ENCODE data around the gene IKBKE. TPM values are rescaled to one million over a fixed set of nuclear protein-coding genes. Genes with fewer than 3 reads are reported as not detected.

Gene IKBKE
- total RNA-seq, 1 donor from 2014 or later: 51.5 TPM

GRCh38 chr1:206509612-206510257 is 39.5 kb downstream of the IKBKE start:
- peaks cover 22% of the 10 kb centered on the region for H3K27me3 Mint-ChIP-seq
- peaks cover 25% of the 10 kb centered on the region for H3K4me1 Mint-ChIP-seq
- intact Hi-C loops (cut with micrococcal nuclease): loop anchor here (5.0 kb wide), 1 partner anchor 42 kb away; no protein-coding TSS in a partner anchor
- no peaks in the 10 kb centered on the region for H3K9me3 Mint-ChIP-seq
- H3K36me3 Mint-ChIP-seq (ENCODE audit: low read depth): peaks cover 4% of the 10 kb centered on the region
- H3K27ac Mint-ChIP-seq: no peak overlapping the region
- no peak for DNase-seq
- no peak overlapping the region for H3K4me3 Mint-ChIP-seq

GRCh38 chr1:206510371-206510770 is 40.1 kb downstream of the IKBKE start:
- intact Hi-C loops (cut with micrococcal nuclease): no loop called here
- H3K4me1 Mint-ChIP-seq: peaks cover 21% of the 10 kb centered on the region
- H3K27me3 Mint-ChIP-seq: peaks cover 22% of the 10 kb centered on the region
- H3K4me3 Mint-ChIP-seq: no peak overlapping the region
- no peak overlapping the region for H3K27ac Mint-ChIP-seq
- H3K36me3 Mint-ChIP-seq (ENCODE audit: low read depth): peaks cover 4% of the 10 kb centered on the region
- no peak for DNase-seq
- no peaks in the 10 kb centered on the region for H3K9me3 Mint-ChIP-seq

GRCh38 chr1:206511362-206512057 is 41.2 kb downstream of the IKBKE start:
- peaks cover 19% of the 10 kb centered on the region for H3K27me3 Mint-ChIP-seq
- H3K9me3 Mint-ChIP-seq: no peaks in the 10 kb centered on the region
- intact Hi-C loops (cut with micrococcal nuclease): no loop called here
- DNase-seq: no peak
- no peak overlapping the region for H3K27ac Mint-ChIP-seq
- H3K4me3 Mint-ChIP-seq: no peak overlapping the region
- peaks cover 18% of the 10 kb centered on the region for H3K4me1 Mint-ChIP-seq
- H3K36me3 Mint-ChIP-seq (ENCODE audit: low read depth): peaks cover 4% of the 10 kb centered on the region

GRCh38 chr1:206512058-206512850 is 42.0 kb downstream of the IKBKE start:
- no peak overlapping the region for H3K4me3 Mint-ChIP-seq
- H3K27me3 Mint-ChIP-seq: peaks cover 19% of the 10 kb centered on the region
- DNase-seq: no peak
- no peaks in the 10 kb centered on the region for H3K9me3 Mint-ChIP-seq
- H3K27ac Mint-ChIP-seq: no peak overlapping the region
- peaks cover 16% of the 10 kb centered on the region for H3K4me1 Mint-ChIP-seq
- intact Hi-C loops (cut with micrococcal nuclease): no loop called here
- H3K36me3 Mint-ChIP-seq (ENCODE audit: low read depth): peaks cover 4% of the 10 kb centered on the region

- H3K27me3 Mint-ChIP-seq: peaks cover 19% of the 10 kb centered on the region
- peaks cover 16% of the 10 kb centered on the region for H3K4me1 Mint-ChIP-seq
- H3K27ac Mint-ChIP-seq: no peak overlapping the region
- no peak overlapping the region for H3K4me3 Mint-ChIP-seq
- intact Hi-C loops (cut with micrococcal nuclease): no loop called here
- peaks cover 4% of the 10 kb centered on the region for H3K36me3 Mint-ChIP-seq (ENCODE audit: low read depth)
- no peaks in the 10 kb centered on the region for H3K9me3 Mint-ChIP-seq
- DNase-seq: no peak
Measured at GRCh38 chr1:206512851-206513180, 42.5 kb downstream of the IKBKE start.

GRCh38 chr1:206513312-206514111 is 43.2 kb downstream of the IKBKE start:
- peaks cover 14% of the 10 kb centered on the region for H3K27me3 Mint-ChIP-seq
- H3K4me1 Mint-ChIP-seq: peaks cover 13% of the 10 kb centered on the region
- peaks cover 4% of the 10 kb centered on the region for H3K36me3 Mint-ChIP-seq (ENCODE audit: low read depth)
- intact Hi-C loops (cut with micrococcal nuclease): no loop called here
- no peak for DNase-seq
- H3K4me3 Mint-ChIP-seq: no peak overlapping the region
- H3K9me3 Mint-ChIP-seq: no peaks in the 10 kb centered on the region
- H3K27ac Mint-ChIP-seq: no peak overlapping the region

- Mint-ChIP-seq H3K4me3 (no peak overlapping the region), H3K9me3 (no peaks in the 10 kb centered on the region), H3K27me3 (peaks cover under 1% of the 10 kb centered on the region), H3K4me1 (peaks cover 7% of the 10 kb centered on the region), H3K36me3 (ENCODE audit: low read depth) (no peaks in the 10 kb centered on the region), H3K27ac (no peak overlapping the region)
- intact Hi-C loops (cut with micrococcal nuclease): no loop called here
- no peak for DNase-seq
Measured at GRCh38 chr1:206514813-206515387, 44.6 kb downstream of the IKBKE start.

- intact Hi-C loops (cut with micrococcal nuclease): no loop called here
- no peak overlapping the region for H3K27ac Mint-ChIP-seq
- H3K4me1 Mint-ChIP-seq: peaks cover 7% of the 10 kb centered on the region
- H3K36me3 Mint-ChIP-seq (ENCODE audit: low read depth): no peaks in the 10 kb centered on the region
- no peak overlapping the region for H3K4me3 Mint-ChIP-seq
- H3K9me3 Mint-ChIP-seq: no peaks in the 10 kb centered on the region
- H3K27me3 Mint-ChIP-seq: no peaks in the 10 kb centered on the region
- DNase-seq: no peak
Measured at GRCh38 chr1:206516728-206516990, 46.4 kb downstream of the IKBKE start.

GRCh38 chr1:206517784-206518183 is 47.5 kb downstream of the IKBKE start:
- intact Hi-C loops (cut with micrococcal nuclease): no loop called here
- Mint-ChIP-seq H3K9me3 (no peaks in the 10 kb centered on the region), H3K27me3 (no peaks in the 10 kb centered on the region), H3K27ac (no peak overlapping the region), H3K4me1 (peaks cover 4% of the 10 kb centered on the region), H3K4me3 (no peak overlapping the region), H3K36me3 (ENCODE audit: low read depth) (no peaks in the 10 kb centered on the region)
- DNase-seq: no peak

- Mint-ChIP-seq H3K4me3 (no peak overlapping the region), H3K27me3 (no peaks in the 10 kb centered on the region), H3K9me3 (no peaks in the 10 kb centered on the region), H3K36me3 (ENCODE audit: low read depth) (no peaks in the 10 kb centered on the region), H3K27ac (no peak overlapping the region), H3K4me1 (peaks cover 4% of the 10 kb centered on the region)
- intact Hi-C loops (cut with micrococcal nuclease): no loop called here
- no peak for DNase-seq
Measured at GRCh38 chr1:206518206-206518605, 47.9 kb downstream of the IKBKE start.

GRCh38 chr1:206518743-206519142 is 48.5 kb downstream of the IKBKE start:
- no peaks in the 10 kb centered on the region for H3K27me3 Mint-ChIP-seq

GRCh38 chr1:206521127-206521526 is 50.9 kb downstream of the IKBKE start:
- intact Hi-C loops (cut with micrococcal nuclease): no loop called here
- H3K4me3 Mint-ChIP-seq: no peak overlapping the region
- peaks cover 7% of the 10 kb centered on the region for H3K4me1 Mint-ChIP-seq
- H3K36me3 Mint-ChIP-seq (ENCODE audit: low read depth): no peaks in the 10 kb centered on the region
- H3K27me3 Mint-ChIP-seq: no peaks in the 10 kb centered on the region
- no peak overlapping the region for H3K27ac Mint-ChIP-seq
- no peaks in the 10 kb centered on the region for H3K9me3 Mint-ChIP-seq
- no peak for DNase-seq

More at GRCh38 chr1:206518743-206519142, 48.5 kb downstream of the IKBKE start:
- Mint-ChIP-seq H3K4me3 (no peak overlapping the region), H3K36me3 (ENCODE audit: low read depth) (no peaks in the 10 kb centered on the region), H3K4me1 (peaks cover 4% of the 10 kb centered on the region), H3K27ac (no peak overlapping the region), H3K9me3 (no peaks in the 10 kb centered on the region)
- no peak for DNase-seq
- intact Hi-C loops (cut with micrococcal nuclease): no loop called here

- DNase-seq: no peak
- no peaks in the 10 kb centered on the region for H3K27me3 Mint-ChIP-seq
- no peak overlapping the region for H3K27ac Mint-ChIP-seq
- H3K36me3 Mint-ChIP-seq (ENCODE audit: low read depth): no peaks in the 10 kb centered on the region
- H3K4me1 Mint-ChIP-seq: peaks cover 4% of the 10 kb centered on the region
- intact Hi-C loops (cut with micrococcal nuclease): no loop called here
- no peaks in the 10 kb centered on the region for H3K9me3 Mint-ChIP-seq
- no peak overlapping the region for H3K4me3 Mint-ChIP-seq
Measured at GRCh38 chr1:206521694-206522402, 51.6 kb downstream of the IKBKE start.
